Body of pancreas (tissue), 4 donors: Measurements from ENCODE around the gene TBCK.

Experiments
- CTCF ChIP-seq, 7 experiments: fragments of 450-650 bp in 4 of 7; fragments of 200-600 bp in 3 of 7; sonication (generic) in 3 of 7; IDR thresholded peaks; one replicate each; pipeline ENCODE4 v1.5.1; 2016 to 2019; ENCODE audit warnings: antibody characterized with exemption in 7 of 7
- POLR2A ChIP-seq, 3 donors: fragments of 450-650 bp; IDR thresholded peaks; one replicate each; pipeline ENCODE4 v1.6.1; 2016; ENCODE audit warnings: antibody characterized with exemption in 3 of 3, mild to moderate bottlenecking in 2 of 3

DNA sequence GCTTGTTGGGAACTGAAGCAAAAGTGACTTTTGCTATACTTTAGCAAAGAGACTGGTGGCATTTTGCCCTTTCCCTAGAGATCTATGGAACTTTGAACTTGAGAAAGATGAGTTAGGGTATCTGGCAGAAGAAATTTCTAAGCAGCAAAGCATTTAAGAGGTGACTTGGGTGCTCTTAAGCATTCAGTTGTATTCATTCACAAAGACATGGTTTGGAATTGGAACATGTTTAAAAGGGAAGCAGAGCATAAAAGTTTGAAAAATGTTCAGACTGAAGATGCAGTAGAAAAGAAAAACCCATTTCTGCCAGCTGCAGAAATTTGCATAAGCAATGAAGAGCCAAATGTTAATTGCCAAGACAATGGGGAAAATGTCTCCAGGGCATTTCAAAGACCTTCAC lies 21.9 kb upstream of the TBCK start:
- TF ChIP-seq CTCF (IDR thresholded peaks at IDR 0.05) (no peak), POLR2A (IDR thresholded peaks at IDR 0.05) (no peak)
